AML-193 (cell line): ENCODE measurements around the gene NTSR1.

ENCODE experiments used
- DNase-seq, 2 experiments: peaks; one replicate each; lab custom pipeline; 2025; lab: John Stamatoyannopoulos, UW

The NTSR1 gene

DNA sequence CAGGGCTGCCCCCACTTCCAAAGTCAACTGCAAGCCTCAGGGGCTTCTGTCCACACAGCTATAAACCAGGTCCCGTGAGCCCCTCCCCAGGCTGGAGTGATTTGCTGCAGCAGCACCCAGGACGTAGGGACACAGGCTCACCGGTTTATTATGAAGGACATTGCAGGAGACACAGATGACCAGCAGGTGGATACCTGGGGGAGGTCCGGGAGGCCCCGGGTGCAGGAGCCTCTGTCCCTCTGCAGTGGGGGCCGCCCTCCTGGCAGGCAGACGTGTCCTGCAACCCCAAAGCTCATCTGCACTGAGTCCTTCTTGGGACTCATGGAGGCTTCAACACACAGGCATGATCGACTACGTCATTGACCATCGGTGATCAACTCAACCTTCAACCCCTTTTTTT lies 14.5 kb upstream of the NTSR1 start:
- DNase-seq: no peak

- no peak for DNase-seq
Measured at GRCh38 chr20:62694868-62695267, 13.8 kb upstream of the NTSR1 start.

- no peak for DNase-seq
Measured at GRCh38 chr20:62695448-62696414, 12.9 kb upstream of the NTSR1 start.

- no peak for DNase-seq
Measured at GRCh38 chr20:62696434-62696957, 12.1 kb upstream of the NTSR1 start.

DNA sequence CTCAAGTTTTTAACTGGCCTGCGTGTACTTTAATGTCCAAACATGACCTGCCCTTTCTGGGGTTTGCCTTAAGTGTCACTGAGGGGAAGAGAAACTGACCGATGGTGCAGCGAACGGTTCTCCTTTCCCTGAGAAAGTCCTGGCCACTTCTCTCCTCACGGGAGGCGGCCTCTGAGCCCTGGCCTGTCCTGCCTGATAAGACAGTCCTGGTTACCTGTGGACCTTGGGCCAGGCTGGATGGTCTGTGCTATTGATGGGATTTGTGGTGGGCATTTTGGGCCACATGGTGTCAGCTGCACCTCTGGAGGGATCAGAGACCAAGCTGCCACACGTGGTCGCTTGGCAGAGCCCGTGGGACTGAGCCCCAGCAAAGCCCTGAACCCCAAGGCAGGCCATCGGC lies 11.6 kb upstream of the NTSR1 start:
- no peak for DNase-seq

- DNase-seq: no peak
Measured at GRCh38 chr20:62697468-62697912, 11.1 kb upstream of the NTSR1 start.

- DNase-seq: no peak
Measured at GRCh38 chr20:62698231-62698630, 10.4 kb upstream of the NTSR1 start.

DNA sequence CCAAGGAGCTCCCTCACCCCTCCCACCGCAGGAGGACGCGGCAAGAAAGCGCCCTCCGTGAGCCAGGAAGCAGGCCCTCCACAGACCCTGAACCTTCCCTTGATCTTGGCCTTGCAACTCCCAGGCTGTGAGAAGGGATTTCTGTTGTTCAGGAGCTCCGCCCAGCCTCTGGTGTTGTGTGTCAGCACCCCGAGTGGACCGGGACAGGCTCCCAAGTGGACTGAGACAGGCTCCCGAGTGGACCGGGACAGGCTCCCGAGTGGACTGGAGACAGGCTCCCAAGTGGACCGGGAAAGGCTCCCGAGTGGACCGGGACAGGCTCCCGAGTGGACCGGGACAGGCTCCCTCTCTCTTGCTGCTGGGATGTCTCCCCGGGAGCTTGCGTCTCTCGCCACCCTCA lies 9.3 kb upstream of the NTSR1 start:
- DNase-seq: no peak

DNA sequence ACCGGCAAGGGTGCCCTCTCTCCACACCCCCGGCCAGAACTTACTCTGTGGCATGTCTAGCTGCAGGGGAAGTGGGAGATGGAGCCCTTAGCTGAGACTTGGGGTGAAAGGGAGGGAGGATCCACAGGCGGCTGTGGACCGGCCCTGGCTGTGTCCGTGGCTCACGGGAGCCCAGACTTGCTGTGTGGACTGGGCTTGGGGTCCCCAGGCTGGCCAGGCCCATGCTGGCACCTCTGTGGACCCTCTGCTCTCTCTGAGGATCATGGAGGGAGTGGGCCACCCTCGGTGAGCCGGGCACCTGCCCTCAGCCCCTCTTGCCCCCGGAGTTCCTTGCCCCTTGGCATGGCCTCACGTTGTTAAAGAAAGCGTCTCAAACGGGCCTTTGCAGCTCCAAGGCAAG lies 8.9 kb upstream of the NTSR1 start:
- DNase-seq: no peak

DNA sequence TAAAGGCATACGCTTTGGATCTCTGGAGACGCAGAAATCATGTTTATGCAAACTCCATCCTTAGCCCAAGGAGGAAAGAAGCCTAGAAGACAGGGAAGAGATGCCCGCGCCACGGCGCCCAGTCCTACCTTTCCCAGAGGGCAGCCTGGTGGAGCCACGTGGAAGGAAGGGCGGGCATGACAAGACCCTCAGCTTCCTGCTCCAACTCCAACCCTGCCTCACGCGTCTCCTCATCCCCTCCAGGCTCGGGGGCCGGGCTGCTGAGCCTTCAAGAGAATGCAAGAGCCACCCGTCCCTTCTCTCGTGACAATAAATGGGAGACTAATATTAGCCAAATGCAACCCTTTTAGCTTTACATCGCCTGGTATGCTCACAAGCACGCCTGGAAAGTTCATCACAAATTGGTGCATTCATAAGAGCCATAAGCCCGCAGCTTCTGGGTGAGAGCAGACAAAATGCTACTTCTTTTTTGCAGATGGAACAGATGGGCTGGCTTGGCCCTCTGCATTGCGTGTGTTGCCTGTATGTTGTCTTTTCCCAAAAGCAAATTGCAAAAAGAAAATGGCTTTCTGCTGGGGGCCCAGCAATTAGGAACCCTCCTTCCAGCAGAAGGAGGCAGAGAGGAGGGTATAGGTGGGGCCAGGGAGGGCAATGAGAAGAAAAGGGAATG lies 8.2 kb upstream of the NTSR1 start:
- no peak for DNase-seq

- DNase-seq: no peak
Measured at GRCh38 chr20:62701161-62702012, 7.2 kb upstream of the NTSR1 start.

- no peak for DNase-seq
Measured at GRCh38 chr20:62702013-62702300, 6.7 kb upstream of the NTSR1 start.

- DNase-seq: peak; percentile 26 to 37
Measured at GRCh38 chr20:62702895-62703852, 5.5 kb upstream of the NTSR1 start.

DNA sequence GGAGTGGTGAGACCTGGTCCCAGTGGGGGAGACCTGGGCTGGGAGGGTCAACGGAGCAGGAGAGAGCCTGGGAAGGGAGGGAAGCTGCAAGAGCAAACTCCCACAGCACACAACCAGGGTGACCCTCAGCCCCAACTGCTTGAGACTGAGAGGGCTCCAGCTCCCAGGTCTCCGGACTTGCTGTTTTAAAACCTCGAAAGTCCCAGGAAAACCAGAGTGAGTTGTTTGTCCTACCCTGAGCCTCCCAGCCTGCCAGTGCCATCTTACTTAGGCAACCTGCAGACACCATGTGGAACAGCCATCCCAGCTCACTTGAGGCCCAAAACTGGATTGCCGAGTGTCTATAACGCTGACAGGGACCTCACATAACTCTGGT lies 4.8 kb upstream of the NTSR1 start:
- no peak for DNase-seq

DNA sequence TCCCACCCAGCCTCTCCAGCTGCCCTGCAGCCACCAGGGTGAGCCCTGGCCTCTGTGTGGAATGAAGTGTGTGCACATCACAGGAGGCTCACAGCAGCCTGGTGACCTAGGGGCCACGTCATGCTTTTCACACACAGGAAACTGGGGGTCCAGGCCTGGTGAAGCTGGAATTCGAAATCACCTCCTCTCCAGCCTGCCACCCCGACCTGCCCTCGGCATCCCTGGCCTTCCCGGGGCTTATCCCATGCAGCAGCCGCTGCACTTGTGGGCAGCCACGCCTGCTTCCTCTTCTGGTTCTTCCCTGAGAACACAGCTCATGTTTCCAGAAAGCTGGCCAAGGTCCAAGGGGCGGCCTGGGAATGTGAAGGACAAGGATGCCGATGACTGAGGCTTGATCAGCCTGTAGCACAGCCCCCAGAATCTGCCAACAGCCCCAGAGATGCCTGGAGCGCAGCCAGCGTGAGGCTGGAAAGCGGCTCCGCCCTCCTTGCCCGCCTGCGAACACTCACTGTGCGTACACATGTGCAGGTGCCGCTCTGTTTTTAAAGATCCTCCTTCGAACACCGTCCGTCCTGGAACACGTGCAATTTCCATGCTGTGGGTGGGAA lies 4.2 kb upstream of the NTSR1 start:
- no peak for DNase-seq

DNA sequence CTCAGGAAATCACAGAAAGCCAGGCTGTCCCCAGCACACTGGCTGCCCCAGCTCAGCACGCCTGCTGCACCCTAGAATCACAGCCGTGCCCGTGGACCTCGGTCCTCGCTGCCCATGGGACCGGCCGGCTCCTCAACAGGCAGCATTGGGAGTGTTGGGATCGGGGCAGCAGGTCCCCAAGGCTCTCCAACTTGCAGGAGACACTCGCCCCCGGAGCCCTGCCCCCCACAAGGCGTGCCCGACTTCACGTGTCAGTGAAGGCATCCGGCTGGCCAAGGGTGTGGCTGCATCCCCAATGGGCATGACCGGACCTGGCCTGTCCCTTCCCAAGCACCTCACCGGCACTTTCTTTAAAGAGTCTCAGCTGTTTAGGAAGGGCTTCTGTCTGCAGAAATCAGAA lies 3.0 kb upstream of the NTSR1 start:
- DNase-seq: no peak

DNA sequence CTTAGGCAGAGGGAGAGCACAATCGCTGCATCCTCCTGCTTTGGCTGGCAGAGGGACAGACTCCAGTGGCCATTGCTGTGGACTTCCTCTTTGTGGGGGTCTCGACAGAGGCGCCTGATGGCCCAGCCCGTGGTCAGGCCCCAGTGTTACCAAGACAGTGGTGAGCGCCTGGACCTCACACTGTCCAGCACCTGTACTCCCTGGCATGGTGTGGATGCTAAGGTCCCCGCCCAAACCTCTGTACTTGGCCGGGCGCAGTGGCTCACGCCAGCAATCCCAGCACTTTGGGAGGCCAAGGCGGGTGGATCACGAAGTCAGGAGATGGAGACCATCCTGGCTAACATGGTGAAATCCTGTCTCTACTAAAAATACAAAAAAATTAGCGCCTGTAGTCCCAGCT lies 2.3 kb upstream of the NTSR1 start:
- DNase-seq: no peak

DNA sequence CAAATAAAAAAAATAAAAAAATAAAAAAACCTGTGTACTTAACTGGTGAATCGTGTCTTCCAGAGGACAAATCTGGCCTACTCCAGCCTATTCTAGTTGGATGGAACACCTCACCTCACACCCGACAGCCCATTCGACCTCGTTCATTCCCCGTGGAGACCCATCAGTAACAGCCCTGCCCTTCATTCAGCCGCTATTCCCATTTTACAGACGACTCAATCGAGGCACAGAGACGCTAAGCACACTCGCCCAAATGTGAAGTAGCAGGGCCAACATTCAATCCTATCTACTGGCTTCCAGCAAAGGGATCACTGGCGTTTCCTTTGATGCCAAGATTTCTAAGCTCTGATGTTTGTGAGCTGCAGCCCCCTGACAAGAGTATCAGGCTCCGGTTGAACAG lies 1.8 kb upstream of the NTSR1 start:
- DNase-seq: no peak

- DNase-seq: no peak
Measured at GRCh38 chr20:62707276-62707920, 1.2 kb upstream of the NTSR1 start.

- peak in 1 of 2 experiments; percentile 7 for DNase-seq
Measured at GRCh38 chr20:62707921-62708521, 615 bp upstream of the NTSR1 start.
